ENCODE measurements around the gene CST8. TPM values are rescaled to one million over a fixed set of nuclear protein-coding genes. Genes with fewer than 3 reads are reported as not detected.

Gene CST8
- total and polyA plus RNA-seq, 8 donors: not detected

DNA sequence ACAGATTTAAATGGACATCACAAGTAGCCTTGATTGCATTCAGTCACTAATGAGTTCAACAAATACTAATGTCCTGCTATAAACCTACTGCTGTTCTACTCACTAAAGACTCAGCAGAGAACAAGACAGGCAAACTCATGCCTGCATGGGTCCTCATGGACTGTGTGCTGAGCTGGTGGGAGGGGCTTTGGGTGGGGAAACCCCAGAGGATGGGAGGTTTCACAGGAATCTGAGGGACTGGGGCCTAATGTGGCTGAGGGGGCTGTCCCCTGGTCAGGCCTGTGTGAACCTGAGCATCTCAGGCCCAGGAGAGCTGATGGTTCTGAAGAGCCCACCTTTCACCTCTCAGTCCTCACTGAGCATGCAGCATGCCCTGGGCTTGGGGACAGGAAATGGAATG lies 1.4 kb downstream of the CST8 start:
- Histone ChIP-seq H3K36me3 (no peaks in the 10 kb centered on the region), H3K27me3 (no peaks in the 10 kb centered on the region), H3K4me3 (no peak overlapping the region), H3K4me1 (no peaks in the 10 kb centered on the region), H3K9me3 (peaks cover 0 to 4% (median 0%) of the 10 kb centered on the region in 4 donors), H3K27ac (no peak overlapping the region)
- intact Hi-C loops (cut with DNase I; ENCODE audit: low total_unique reads): no loop called here
- DNase-seq: no peak
- no peak for TF ChIP-seq POLR2A (IDR thresholded peaks at IDR 0.05)
- TF ChIP-seq POLR2AphosphoS5 (IDR thresholded peaks at IDR 0.05): no peak

DNA sequence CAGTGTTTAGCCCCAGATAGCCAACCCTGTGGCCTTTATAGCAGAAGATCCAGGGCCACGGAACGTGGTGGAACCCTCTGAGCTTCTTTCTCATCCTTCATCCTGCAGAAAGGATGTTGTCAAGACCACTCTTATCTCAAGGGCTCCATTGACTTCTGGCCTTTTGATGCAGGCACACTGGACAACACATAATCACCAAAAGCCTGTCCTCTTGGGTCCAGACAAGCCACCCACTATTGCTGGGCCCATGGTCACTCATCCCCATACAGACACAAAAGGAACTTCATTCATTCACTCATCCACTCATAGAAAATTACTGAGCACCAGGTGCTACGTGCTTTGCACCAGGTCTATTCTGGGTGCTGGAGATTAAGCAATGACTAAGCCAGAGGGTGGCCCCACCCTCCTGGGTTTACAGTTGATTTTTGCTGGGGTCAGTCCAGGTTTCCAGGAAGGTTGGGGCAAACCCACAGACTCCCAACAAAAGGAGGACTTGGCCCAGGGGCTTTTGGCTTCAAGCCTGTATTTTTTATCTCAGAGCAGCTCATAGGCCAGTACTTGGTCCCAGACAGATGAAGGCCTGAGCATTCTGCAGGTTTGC lies 2.4 kb downstream of the CST8 start:
- TF ChIP-seq POLR2A (IDR thresholded peaks at IDR 0.05) (no peak), POLR2AphosphoS5 (IDR thresholded peaks at IDR 0.05) (no peak), EP300 (IDR thresholded peaks at IDR 0.05) (no peak)
- TF ChIP-seq, protein P1, sequence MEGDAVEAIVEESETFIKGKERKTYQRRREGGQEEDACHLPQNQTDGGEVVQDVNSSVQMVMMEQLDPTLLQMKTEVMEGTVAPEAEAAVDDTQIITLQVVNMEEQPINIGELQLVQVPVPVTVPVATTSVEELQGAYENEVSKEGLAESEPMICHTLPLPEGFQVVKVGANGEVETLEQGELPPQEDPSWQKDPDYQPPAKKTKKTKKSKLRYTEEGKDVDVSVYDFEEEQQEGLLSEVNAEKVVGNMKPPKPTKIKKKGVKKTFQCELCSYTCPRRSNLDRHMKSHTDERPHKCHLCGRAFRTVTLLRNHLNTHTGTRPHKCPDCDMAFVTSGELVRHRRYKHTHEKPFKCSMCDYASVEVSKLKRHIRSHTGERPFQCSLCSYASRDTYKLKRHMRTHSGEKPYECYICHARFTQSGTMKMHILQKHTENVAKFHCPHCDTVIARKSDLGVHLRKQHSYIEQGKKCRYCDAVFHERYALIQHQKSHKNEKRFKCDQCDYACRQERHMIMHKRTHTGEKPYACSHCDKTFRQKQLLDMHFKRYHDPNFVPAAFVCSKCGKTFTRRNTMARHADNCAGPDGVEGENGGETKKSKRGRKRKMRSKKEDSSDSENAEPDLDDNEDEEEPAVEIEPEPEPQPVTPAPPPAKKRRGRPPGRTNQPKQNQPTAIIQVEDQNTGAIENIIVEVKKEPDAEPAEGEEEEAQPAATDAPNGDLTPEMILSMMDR (IDR thresholded peaks at IDR 0.05): no peak
- Histone ChIP-seq H3K4me3 (no peak overlapping the region), H3K36me3 (no peaks in the 10 kb centered on the region), H3K9me3 (peaks cover 0 to 3% (median 0%) of the 10 kb centered on the region in 4 donors), H3K4me1 (no peaks in the 10 kb centered on the region), H3K27me3 (no peaks in the 10 kb centered on the region), H3K27ac (no peak overlapping the region)
- 68 to 73% (median 72%) methylated on average over 3 of the region's 3 CpGs for WGBS, 5 donors
- intact Hi-C loops (cut with DNase I; ENCODE audit: low total_unique reads): no loop called here
- no peak for DNase-seq

DNA sequence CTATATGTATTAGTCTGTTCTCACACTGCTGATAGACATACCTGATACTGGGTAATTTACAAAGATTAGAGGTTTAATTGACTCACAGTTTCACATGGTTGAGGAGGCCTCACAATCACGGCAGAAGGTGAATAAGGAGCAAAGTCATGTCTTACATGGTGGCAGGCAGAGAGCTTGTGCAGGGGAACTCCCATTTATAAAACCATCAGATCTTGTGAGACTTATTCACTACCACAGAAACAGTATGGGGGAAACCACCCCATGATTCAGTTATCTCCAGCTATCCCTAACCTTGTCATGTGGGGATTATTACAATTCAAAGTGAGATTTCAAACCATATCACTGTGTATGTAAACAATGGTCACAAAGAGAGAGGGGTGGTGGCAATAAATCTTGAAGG lies 6.6 kb downstream of the CST8 start:
- DNase-seq: no peak
- Histone ChIP-seq H3K27ac (no peak overlapping the region), H3K4me3 (no peak overlapping the region), H3K27me3 (peaks cover 0 to 20% (median 0%) of the 10 kb centered on the region in 3 donors), H3K4me1 (no peaks in the 10 kb centered on the region), H3K36me3 (no peaks in the 10 kb centered on the region), H3K9me3 (no peaks in the 10 kb centered on the region)
- WGBS, 5 donors: 55 to 78% (median 67%) methylated on average over 1 of the region's 1 CpG
- TF ChIP-seq POLR2AphosphoS5 (IDR thresholded peaks at IDR 0.05): no peak
- TF ChIP-seq, protein P1 (IDR thresholded peaks at IDR 0.05): no peak
- no peak for TF ChIP-seq EP300 (IDR thresholded peaks at IDR 0.05)
- no peak for TF ChIP-seq POLR2A (IDR thresholded peaks at IDR 0.05)
- intact Hi-C loops (cut with DNase I; ENCODE audit: low total_unique reads): no loop called here

DNA sequence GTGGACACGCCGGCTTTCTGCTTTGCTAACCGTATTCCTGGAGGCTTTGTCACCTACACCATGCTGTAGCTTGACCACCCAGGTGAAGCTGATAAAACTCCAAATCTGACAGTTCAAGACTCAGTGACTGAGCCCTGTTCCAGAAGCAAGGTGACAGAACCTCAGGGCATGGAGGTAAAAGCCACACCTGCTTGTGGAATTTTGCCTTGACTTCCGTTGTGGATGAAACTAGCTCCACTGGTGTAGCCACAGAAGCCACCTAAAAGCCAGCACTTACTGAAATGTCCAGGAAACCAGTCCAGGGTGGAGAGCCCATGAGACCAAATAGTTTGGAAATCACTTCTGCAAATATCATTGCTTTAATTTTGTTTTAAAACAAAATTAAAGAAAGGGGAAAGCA lies 11.0 kb downstream of the CST8 start:
- Histone ChIP-seq H3K27ac (no peak overlapping the region), H3K4me3 (no peak overlapping the region), H3K36me3 (no peaks in the 10 kb centered on the region), H3K9me3 (no peaks in the 10 kb centered on the region), H3K27me3 (peaks cover 0 to 20% (median 0%) of the 10 kb centered on the region in 3 donors), H3K4me1 (no peaks in the 10 kb centered on the region)
- TF ChIP-seq POLR2AphosphoS5 (IDR thresholded peaks at IDR 0.05): no peak
- TF ChIP-seq, protein P1 (IDR thresholded peaks at IDR 0.05): no peak
- no peak for TF ChIP-seq EP300 (IDR thresholded peaks at IDR 0.05)
- no peak for TF ChIP-seq POLR2A (IDR thresholded peaks at IDR 0.05)
- intact Hi-C loops (cut with DNase I; ENCODE audit: low total_unique reads): no loop called here
- DNase-seq: no peak
- WGBS, 5 donors: 67 to 89% (median 72%) methylated on average over 4 of the region's 4 CpGs

DNA sequence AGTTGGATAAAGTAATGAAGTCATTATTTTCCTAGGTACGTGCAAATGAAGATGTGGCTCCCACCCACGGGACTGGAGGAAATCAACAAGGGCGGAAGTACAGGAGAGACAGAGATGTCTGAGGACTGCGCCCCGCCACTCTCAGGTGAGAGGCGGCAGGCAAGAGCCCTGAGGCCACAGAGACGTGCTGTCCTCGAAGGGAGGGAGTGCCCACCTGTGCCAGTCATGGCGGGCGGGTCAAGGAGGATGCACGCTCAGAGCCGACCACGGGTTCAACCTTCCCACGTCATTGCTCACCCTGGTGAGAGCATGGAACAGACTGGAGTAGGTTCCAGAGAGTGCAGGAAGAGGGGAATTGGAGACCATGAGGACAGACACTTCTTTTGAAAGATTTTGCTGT lies 12.7 kb downstream of the CST8 start:
- TF ChIP-seq POLR2A (IDR thresholded peaks at IDR 0.05): no peak
- TF ChIP-seq, protein P1 (IDR thresholded peaks at IDR 0.05): no peak
- TF ChIP-seq EP300 (IDR thresholded peaks at IDR 0.05): no peak
- intact Hi-C loops (cut with DNase I; ENCODE audit: low total_unique reads): no loop called here
- 79 to 86% (median 83%) methylated on average over 13 to 14 of the region's 14 CpGs for WGBS, 5 donors
- peaks cover 0 to 21% (median 0%) of the 10 kb centered on the region in 3 donors for H3K27me3 ChIP-seq
- DNase-seq: no peak
- no peak overlapping the region for H3K27ac ChIP-seq
- H3K9me3 ChIP-seq: no peaks in the 10 kb centered on the region
- H3K4me1 ChIP-seq: no peaks in the 10 kb centered on the region
- no peak overlapping the region for H3K4me3 ChIP-seq
- H3K36me3 ChIP-seq: no peaks in the 10 kb centered on the region
